BE2C (cell line): ENCODE results near the gene NECTIN3.

ENCODE experiments used
- DNase-seq: peaks from one replicate; pipeline ENCODE4 v3.0.0-alpha.2; 2020
- H3K27me3 ChIP-seq: fragments of 250-450 bp; sonication (Bioruptor Pico); 2 replicates; pipeline ENCODE4 v1.5.1; 2020; ENCODE audit warnings: mild to moderate bottlenecking
- H3K36me3 ChIP-seq: fragments of 250-450 bp; sonication (Bioruptor Pico); 2 replicates; pipeline ENCODE4 v1.5.1; 2020; ENCODE audit warnings: mild to moderate bottlenecking
- H3K4me1 ChIP-seq: fragments of 250-450 bp; sonication (Bioruptor Pico); 2 replicates; pipeline ENCODE4 v1.5.1; 2020
- H3K4me3 ChIP-seq: 2 replicates; pipeline ENCODE4 v1.5.1; 2011; ENCODE audit warnings: low read depth, low read length
- H3K9me3 ChIP-seq: fragments of 250-450 bp; sonication (Bioruptor Pico); 2 replicates; pipeline ENCODE4 v1.5.1; 2020
- CTCF ChIP-seq: IDR thresholded peaks from 2 replicates; pipeline ENCODE4 v1.5.1; 2012; ENCODE audit warnings: mild to moderate bottlenecking, low read depth, low read length

Gene NECTIN3

GRCh38 chr3:111215481-111215880 lies 143.9 kb downstream of the NECTIN3 start:
- Histone ChIP-seq H3K4me1 (no peaks in the 10 kb centered on the region), H3K9me3 (no peaks in the 10 kb centered on the region), H3K36me3 (no peaks in the 10 kb centered on the region), H3K27me3 (no peaks in the 10 kb centered on the region), H3K4me3 (no peak overlapping the region)
- DNase-seq, result no peak
- no peak for TF ChIP-seq CTCF

DNA sequence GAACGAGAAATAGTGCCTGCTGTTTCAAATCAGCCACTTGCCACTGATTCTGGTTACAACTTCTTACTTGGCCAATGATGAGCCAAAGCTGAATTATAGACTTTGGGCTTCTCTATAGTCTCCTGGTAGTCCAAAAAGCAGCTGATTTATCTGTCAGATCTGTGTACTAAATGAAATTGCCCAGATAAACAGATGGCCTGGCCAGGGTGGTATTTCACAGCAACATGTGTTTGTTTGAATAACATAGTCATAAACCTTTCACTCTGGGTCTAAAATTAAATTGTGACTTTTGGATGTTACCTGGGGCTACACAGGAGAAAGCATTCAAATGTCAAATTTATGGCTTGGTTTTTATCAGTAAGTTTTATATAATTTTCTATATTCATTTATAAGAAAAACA lies 147.0 kb downstream of the NECTIN3 start:
- DNase-seq, result no peak
- no peaks in the 10 kb centered on the region for H3K27me3 ChIP-seq
- no peaks in the 10 kb centered on the region for H3K4me1 ChIP-seq
- no peaks in the 10 kb centered on the region for H3K9me3 ChIP-seq
- H3K36me3 ChIP-seq, result no peaks in the 10 kb centered on the region
- H3K4me3 ChIP-seq, result no peak overlapping the region
- no peak for TF ChIP-seq CTCF

GRCh38 chr3:111227216-111227615 lies 155.6 kb downstream of the NECTIN3 start:
- no peaks in the 10 kb centered on the region for H3K4me1 ChIP-seq
- no peak for DNase-seq
- no peak overlapping the region for H3K4me3 ChIP-seq
- no peaks in the 10 kb centered on the region for H3K9me3 ChIP-seq
- H3K27me3 ChIP-seq, result no peaks in the 10 kb centered on the region
- no peaks in the 10 kb centered on the region for H3K36me3 ChIP-seq
- TF ChIP-seq CTCF, result no peak

DNA sequence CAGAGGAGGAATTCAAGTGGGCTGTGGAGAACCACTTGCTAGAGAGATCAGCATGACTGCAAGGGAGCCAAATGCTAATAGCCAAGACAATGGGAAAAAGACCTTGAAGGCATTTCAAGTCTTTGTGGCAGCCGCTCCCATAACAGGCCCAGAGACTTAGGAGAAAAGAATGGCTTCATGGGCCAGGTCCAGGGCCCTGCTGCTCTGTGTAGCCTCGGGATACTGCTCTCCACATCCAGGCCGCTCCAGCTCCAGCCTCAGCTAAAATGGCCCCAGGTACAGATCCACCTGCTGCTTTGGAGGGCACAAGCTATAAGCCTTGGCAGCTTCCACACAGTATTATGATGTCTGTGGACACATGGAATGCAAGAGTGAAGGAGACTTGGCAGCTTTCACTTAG lies 157.7 kb downstream of the NECTIN3 start:
- TF ChIP-seq CTCF, result no peak
- Histone ChIP-seq H3K4me1 (no peaks in the 10 kb centered on the region), H3K27me3 (no peaks in the 10 kb centered on the region), H3K4me3 (no peak overlapping the region), H3K9me3 (no peaks in the 10 kb centered on the region), H3K36me3 (no peaks in the 10 kb centered on the region)
- DNase-seq, result no peak

DNA sequence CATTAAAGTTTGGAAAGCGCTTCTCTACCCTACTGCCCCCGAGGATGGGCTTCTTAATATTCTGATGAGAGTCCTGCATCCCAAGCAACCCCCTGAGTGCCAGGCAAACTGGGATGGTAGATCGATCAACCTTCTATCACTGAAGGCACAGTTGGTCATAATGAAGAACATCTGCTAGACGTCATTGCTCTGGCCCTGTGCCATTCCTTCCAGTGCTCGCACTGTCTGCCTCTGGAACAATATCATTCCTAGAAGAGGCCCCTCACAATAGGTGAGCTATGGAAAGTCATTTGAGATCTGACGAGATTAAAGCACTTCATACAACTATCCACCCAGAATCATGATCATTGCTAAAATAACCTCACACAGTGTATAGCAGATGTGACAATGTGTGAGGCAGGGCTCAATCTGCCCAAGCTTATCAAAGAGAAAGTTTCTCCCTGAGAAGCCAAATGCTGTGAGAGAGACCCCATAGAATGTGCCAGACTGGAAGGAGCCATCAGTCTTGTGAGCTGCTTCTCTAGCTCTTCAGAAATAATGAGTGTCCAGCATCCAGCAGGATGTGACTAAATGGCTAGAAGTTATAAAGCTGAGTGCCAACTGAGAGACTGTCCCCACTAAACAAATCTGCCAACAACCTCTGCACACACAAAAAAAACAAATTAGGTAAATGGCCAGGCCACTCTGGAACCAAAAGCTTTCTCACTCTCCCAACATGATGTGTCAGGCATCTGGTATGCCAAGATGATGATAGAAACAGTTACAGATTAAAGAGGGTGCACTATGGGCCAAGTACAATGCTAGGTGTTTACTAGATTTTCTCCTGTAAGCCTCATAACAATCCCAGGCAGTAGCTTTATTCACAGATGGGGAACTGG lies 165.5 kb downstream of the NECTIN3 start:
- no peaks in the 10 kb centered on the region for H3K9me3 ChIP-seq
- no peaks in the 10 kb centered on the region for H3K27me3 ChIP-seq
- H3K4me3 ChIP-seq, result no peak overlapping the region
- TF ChIP-seq CTCF, result no peak
- no peak for DNase-seq
- no peaks in the 10 kb centered on the region for H3K36me3 ChIP-seq
- H3K4me1 ChIP-seq, result no peaks in the 10 kb centered on the region

DNA sequence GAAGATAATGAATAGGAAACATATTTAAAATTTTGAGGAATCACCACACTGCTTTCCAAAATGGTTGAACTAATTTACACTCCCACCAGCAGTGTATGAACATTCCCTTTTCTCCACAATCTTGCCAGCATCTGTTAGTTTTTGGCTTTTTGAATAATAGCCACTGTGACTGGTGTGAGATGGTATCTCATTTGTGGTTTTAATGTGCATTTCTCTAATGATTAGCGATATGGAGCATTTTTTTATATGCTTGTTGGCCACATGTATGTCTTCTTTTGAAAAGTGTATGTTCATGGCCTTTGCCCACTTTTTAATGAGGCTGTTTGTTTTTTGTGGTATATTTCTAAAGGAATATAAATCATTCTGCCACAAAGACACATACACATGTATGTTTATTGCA lies 166.3 kb downstream of the NECTIN3 start:
- Histone ChIP-seq H3K4me1 (no peaks in the 10 kb centered on the region), H3K27me3 (no peaks in the 10 kb centered on the region), H3K36me3 (no peaks in the 10 kb centered on the region), H3K4me3 (no peak overlapping the region), H3K9me3 (no peaks in the 10 kb centered on the region)
- no peak for TF ChIP-seq CTCF
- no peak for DNase-seq
